Measurements from ENCODE around the gene ABI1. TPM values are rescaled to one million over a fixed set of nuclear protein-coding genes. Genes with fewer than 3 reads are reported as not detected.

Gene ABI1
- total RNA-seq, 1 donor from 2014 or later, result 84.0 TPM

DNA sequence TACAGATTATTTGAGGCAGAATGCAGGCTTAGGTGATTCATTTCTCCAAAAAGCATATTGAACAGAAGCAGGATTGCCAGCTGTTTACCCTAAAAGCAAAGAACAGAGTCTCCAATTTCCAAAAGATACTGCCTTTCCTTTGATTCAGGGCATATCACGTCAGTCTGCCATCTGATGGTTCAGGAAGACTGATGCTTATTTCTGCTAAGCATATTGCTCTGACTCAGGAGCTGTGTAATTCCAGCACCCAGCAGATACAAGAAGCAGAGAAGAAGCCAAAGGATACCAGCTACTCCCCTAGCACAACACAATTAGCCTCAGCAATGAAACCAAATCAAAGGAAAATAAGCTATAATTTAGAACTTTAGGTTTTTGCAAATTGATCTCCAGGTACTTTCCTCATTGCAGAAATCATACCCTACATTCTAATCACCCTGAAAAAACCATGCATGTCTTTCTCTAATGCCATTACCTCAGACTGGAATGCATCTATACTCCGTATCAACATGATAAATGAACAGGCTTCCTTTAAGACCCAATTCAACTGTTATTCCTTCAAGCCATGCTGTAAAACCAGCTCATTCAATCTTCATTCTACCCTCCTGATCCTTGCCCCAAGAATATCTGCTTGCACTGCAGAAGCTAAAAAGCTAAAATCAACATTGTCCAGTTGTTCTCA lies 55.1 kb downstream of the ABI1 start:
- intact Hi-C loops (cut with micrococcal nuclease), result no loop called here

DNA sequence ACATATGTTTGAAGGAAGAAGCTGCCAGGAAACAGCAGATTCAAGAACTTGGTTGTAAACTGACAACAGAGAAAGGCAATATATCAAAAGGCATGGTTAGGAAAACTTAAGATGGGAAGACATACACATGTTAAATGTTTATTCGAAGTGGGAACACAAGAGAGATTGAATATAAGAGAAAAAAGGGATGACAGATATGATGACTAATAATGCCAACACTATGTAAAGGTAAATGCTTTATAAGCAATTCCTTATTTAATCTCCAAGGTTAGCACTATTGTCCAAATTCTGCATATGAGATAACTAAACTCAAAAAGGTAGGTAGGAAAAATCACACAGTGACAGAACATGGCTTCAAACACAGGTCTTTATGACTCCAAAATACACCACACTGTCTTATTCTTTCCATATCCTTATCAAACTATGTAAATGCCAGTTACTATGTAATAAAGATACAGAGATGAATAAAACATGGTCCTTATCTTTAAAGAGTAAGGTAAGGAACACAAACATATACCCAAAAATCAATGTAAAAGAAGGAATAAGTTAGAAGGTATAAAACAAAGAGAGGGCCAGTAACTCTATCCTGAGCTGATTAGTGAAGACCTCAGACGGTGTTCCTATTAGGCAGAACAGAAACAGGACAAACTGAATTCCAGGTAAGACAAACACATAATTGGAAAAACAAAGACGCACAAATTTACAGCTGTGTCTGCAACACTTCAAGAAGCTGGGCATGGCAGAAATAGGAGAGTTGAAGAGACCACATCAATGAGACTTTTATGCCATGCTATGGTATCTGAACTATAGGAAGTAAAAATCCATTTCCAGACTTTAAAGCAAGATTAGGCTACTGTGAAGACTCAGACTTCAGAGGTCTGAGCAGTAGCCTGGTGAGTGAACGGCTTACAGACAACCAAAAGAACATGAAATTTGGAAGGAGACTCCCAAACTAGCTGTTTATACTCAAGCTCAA lies 56.1 kb downstream of the ABI1 start:
- intact Hi-C loops (cut with micrococcal nuclease), result no loop called here

GRCh38 chr10:26803849-26804248 lies 56.9 kb downstream of the ABI1 start:
- intact Hi-C loops (cut with micrococcal nuclease), result no loop called here

- intact Hi-C loops (cut with micrococcal nuclease), result no loop called here
Measured at GRCh38 chr10:26802527-26802926, 58.2 kb downstream of the ABI1 start.

DNA sequence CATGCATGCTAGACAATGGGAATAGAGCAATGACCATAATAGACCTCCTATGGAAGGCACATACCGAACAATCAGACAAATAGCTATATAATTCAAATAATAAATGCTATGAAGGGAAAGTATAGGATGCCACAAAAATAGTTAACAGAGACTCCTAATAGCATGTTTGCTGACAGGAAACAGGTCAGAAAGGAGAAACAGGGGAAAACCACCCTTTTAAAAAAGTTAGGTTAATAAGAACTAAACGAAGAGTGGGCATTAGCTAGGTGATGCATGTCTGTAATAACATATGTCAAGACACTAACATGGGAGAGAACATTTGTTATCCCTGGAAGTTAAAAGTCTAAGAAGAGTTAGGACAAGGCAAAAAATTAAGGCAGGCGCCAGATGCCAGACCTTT lies 58.9 kb downstream of the ABI1 start:
- intact Hi-C loops (cut with micrococcal nuclease), result no loop called here

DNA sequence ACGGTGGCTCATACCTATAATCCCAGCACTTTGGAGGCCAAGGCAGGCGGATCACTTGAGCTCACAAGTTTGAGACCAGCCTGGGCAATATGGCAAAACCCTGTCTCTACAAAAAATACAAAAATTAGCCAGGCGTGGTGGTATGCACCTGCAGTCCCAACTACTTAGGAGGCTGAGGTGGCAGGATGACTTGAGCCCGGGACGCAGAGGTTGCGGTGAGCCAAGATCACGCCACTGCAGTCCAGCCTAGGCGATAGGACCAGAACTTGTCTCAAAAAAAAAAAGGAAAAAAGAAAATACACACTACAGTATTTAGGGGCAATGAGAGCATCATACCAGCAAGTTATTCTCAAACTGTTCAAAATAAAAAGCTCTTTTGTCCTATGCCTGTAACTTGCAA lies 59.5 kb downstream of the ABI1 start:
- intact Hi-C loops (cut with micrococcal nuclease), result no loop called here

- intact Hi-C loops (cut with micrococcal nuclease), result no loop called here
Measured at GRCh38 chr10:26800468-26800867, 60.3 kb downstream of the ABI1 start.

DNA sequence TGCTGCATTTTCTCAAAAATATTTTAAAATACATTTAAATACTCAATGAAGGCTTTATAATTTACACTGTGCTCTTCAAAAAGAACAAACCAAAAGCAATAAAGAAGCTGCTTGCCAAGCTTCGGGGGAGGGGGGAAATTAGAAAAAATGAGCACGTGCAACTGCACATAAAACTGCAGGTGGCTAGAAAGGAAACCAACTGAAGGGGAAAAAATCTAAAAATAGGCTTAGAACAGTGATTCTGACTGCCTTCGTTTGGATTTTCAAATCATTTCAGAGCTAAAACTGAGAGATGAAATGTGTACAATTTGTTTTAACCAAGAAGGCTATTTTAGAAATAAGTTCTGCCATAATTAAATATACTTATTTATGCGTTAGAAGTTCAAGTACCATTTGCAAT lies 61.4 kb downstream of the ABI1 start:
- intact Hi-C loops (cut with micrococcal nuclease), result no loop called here

GRCh38 chr10:26798298-26798697 lies 62.5 kb downstream of the ABI1 start:
- intact Hi-C loops (cut with micrococcal nuclease), result no loop called here

DNA sequence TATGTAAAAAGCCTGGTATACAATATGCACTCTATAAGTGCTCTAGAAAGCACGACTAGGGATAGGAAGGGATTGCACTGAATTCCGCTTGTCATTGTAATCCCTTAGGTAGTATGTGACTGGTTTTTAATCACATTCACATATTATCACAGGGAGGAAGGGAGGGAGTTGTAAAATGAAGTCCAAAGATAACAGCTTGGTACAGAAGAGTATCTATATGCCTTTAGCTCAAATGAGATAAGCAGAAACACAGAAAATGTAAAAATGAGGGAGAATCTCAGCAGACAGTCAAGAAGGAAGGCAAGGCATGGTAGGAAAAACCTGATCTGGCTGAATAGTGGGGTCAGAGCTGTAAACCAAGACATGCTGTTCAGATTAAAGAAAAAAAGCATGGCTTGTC lies 63.4 kb downstream of the ABI1 start:
- intact Hi-C loops (cut with micrococcal nuclease), result no loop called here

GRCh38 chr10:26792758-26793495 lies 67.8 kb downstream of the ABI1 start:
- intact Hi-C loops (cut with micrococcal nuclease), result loop anchor here (2.0 to 5.0 kb wide), 2 partner anchors 18 to 41 kb away; no protein-coding TSS in a partner anchor

GRCh38 chr10:26790221-26790995 lies 70.3 kb downstream of the ABI1 start:
- intact Hi-C loops (cut with micrococcal nuclease), result loop anchor here (5.0 kb wide), 1 partner anchor 38 kb away; no protein-coding TSS in a partner anchor

DNA sequence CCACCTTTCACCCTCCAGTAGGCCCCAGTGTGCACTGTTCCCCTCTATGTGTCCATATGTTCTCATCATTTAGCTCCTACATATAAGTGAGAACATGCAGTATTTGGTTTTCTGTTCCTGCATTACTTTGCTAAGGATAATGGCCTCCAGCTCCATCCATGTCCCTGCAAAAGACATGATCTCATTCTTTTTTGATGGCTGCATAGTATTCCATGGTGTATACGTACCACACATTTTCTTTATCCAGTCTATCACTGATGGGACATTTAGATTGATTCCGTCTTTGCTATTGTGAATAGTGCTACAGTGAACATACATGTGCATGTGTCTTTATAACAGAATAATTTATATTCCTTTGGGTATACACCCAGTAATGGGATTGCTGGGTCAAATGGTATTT lies 71.0 kb downstream of the ABI1 start:
- intact Hi-C loops (cut with micrococcal nuclease), result loop anchor here (5.0 kb wide), 1 partner anchor 37 kb away; no protein-coding TSS in a partner anchor

DNA sequence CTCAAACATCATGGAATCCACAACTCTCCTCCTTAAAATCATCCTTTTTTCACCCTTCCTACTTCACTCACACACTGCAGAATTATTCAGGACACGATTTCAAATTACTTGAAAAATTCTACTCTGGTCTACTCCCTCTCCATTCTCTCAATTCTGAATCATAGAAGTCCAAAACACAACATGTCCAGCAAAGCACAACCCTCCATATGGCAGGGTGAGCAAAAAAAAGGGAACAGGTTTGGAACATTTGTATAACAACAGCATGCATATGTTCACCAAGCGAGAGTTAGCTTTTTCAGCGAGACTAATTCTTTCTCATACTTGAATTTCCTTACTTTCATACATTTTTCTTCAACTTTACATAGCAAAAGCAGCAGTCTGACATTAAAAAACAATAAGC lies 73.4 kb downstream of the ABI1 start:
- intact Hi-C loops (cut with micrococcal nuclease), result no loop called here

DNA sequence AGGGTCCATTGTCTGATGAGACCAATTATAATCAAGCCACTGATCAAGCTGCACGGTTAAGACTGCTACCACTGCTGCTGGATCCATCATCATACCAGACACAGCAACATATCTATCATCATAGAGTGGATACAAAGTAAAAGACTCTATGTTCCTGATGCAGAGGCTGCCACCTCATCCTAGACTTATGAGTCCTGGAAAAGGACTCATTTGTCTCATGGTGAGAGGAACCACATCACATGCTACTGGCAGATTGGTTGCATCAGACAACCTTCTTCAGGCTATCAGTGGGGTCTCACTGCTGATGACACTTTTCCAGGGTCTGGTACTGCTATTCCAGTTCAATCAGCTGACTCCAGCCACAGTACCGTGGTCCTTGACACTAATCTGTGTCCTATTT lies 79.0 kb downstream of the ABI1 start:
- intact Hi-C loops (cut with micrococcal nuclease), result loop anchor here (2.0 kb wide), 1 partner anchor 15 kb away; no protein-coding TSS in a partner anchor

- intact Hi-C loops (cut with micrococcal nuclease), result loop anchor here (2.0 kb wide), 1 partner anchor 14 kb away; no protein-coding TSS in a partner anchor
Measured at GRCh38 chr10:26780793-26781601, 79.8 kb downstream of the ABI1 start.

DNA sequence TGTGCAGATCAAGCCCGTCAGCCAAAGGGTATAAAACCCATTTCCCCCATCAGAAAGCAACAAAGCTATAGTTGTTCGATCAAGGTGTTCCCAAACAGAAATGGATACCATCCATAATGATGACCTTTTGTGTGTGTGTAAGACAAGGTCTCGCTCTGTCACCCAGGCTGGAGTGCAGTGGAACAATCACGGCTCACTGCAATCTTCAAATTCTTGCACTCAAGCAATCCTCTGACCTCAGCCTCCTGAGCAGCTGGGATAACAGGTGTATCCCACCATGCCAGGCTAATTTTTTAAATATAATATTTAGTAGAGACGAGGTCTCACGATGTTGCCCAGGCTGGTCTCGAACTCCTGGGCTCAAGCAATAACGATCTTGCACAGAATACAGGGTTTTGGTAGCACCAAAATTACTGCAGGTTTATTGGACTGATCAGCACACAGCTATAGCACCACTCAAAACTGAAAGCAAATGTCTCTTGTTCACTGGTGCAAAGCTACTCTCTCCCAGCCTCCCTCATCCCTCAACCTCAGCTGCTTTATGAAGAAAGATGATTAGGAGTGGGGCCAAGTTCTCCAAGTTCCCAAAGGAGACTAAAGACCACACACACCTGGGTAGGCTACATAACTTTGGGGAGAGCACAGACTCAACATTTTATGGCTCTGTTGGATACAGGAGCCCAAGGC lies 80.5 kb downstream of the ABI1 start:
- intact Hi-C loops (cut with micrococcal nuclease), result loop anchor here (2.0 kb wide), 1 partner anchor 13 kb away; no protein-coding TSS in a partner anchor

DNA sequence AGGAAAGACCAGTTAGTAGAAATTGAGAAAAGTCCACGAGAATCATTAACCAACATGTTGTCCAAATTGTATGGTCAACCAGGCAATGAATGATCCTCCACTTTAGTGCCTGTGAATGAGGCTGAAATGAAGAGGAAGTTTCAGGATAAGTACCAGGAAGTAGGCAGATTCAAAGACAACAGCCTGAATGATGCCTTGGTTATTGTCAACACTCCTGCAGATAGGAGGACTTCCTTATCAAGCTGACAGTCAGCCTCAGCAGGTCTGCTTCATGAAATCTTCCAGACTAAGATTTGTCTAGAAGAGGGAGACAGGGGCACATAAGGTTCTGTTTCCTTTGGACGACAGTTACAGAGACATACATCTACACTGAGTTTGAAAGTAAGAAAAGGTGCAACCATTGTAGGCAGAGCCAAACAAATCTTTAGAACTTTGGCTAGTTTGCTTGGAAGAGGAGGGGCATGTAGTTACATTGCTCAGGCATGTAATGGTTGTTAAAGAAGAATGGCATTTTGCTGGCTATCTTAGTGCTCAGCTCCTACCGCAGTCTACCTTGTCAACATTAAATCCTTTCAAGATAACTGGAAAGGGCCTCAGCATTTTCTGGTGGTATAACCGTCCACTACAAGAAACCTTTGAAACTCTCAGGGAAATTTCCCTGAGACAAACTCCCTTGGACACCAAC lies 81.4 kb downstream of the ABI1 start:
- intact Hi-C loops (cut with micrococcal nuclease), result no loop called here

DNA sequence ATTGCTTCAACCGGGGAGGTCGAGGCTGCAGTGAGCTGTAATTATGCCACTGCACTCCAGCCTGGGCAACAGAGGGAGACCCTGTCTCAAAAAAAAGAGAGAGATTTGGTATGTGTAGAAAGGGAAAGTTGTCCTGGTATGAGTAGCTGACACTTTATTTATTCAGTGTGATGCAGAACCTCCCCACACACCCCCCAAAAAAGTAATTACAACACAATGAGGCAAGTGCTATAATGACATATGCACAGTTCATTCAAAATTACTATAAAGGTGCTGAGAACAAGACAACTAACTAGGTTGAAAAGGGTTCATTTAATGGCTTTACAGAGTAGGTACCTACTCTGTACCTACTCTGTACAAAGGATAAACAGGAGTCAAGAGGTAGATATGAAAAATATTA lies 83.1 kb downstream of the ABI1 start:
- intact Hi-C loops (cut with micrococcal nuclease), result no loop called here

Data from T-helper 1 cell treated with Interleukin-12 subunit alpha and Interleukin-12 subunit beta and Interleukin-4 antibody, amounts not matched to agents 30 ng/mL and 1 ng/mL, for 36 hours (primary cell).